ENCODE results near the gene NUP54.

NUP54 gene

GRCh38 chr4:76148142-76148865 is at the start of gene NUP54:
NUP54 (minus strand) TSS chr4:76148397; CDS start chr4:76148374, 23 bp downstream.
- no peak for TF ChIP-seq EZH2 (IDR thresholded peaks at IDR 0.05)
- peak; percentile 94 for TF ChIP-seq POLR2AphosphoS5 (IDR thresholded peaks at IDR 0.05; ENCODE audit: borderline replicate concordance, low read depth, low read length)
- peak; percentile 97 for TF ChIP-seq FOXP2 (optimal IDR thresholded peaks at IDR 0.05; ENCODE audit: control extremely low read depth, extremely low read length, insufficient read depth)
- peak within 1 kb of the TSS; percentile 96 for H3K9ac ChIP-seq (ENCODE audit: insufficient read length)
- H3K9me3 ChIP-seq (ENCODE audit: low read depth, low read length): no peaks in the 10 kb centered on the region
- peak within 1 kb of the TSS; percentile 96 for H3K4me3 ChIP-seq
- peaks cover 13% of the 10 kb centered on the region for H3K36me3 ChIP-seq (ENCODE audit: insufficient read depth, low read length)
- DNase-seq (ENCODE audit: low read depth, low spot score): peak; percentile 81
- peak within 1 kb of the TSS; percentile 92 for H3K27ac ChIP-seq

DNA sequence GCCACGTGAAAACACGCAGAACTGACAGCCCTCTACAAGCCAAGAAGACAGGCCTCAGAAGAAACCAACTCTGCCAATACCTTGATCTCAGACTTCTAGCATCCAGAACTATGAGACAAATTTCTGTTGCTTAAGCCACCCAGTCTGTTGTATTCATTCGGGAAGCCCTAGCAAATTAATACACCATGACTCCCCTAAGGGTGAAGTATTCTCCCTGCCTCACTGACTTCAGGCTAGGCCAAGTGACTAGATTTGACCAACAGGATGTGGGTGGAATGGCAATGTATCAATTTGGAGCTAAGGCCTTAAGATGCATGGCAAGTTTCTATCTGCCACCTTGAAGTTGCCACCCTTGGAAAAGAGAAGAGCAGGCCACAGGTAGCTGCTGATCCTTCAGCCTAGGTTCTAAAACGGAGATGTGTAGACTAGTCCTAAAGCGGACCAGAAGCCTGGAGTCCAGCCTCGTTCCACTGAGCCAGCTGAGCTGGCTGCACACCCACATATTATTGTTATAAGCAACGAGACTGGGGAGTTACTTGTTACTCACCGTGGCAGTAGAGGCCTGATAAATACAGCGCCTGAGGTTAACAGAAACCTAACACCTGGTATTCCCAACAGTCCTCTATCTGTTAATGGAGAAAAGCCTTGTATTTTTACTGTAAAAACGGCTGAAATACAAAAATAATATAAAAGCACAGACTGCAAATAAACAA is 49.0 kb upstream of the NUP54 start:
- H3K9ac ChIP-seq (ENCODE audit: insufficient read length): no peak overlapping the region

GRCh38 chr4:76196376-76196775 is 48.2 kb upstream of the NUP54 start:
- no peak for TF ChIP-seq EZH2 (IDR thresholded peaks at IDR 0.05)
- TF ChIP-seq POLR2AphosphoS5 (IDR thresholded peaks at IDR 0.05; ENCODE audit: borderline replicate concordance, low read depth, low read length): no peak
- TF ChIP-seq FOXP2 (optimal IDR thresholded peaks at IDR 0.05; ENCODE audit: control extremely low read depth, extremely low read length, insufficient read depth): no peak
- peaks cover 32% of the 10 kb centered on the region for H3K36me3 ChIP-seq (ENCODE audit: insufficient read depth, low read length)
- no peaks in the 10 kb centered on the region for H3K9me3 ChIP-seq (ENCODE audit: low read depth, low read length)
- no peak overlapping the region for H3K9ac ChIP-seq (ENCODE audit: insufficient read length)
- no peak overlapping the region for H3K4me3 ChIP-seq
- H3K27ac ChIP-seq: no peak overlapping the region
- no peak for DNase-seq (ENCODE audit: low read depth, low spot score)

More for the DNA sequence above, 49.0 kb upstream of the NUP54 start:
- TF ChIP-seq FOXP2 (optimal IDR thresholded peaks at IDR 0.05; ENCODE audit: control extremely low read depth, extremely low read length, insufficient read depth) (no peak), POLR2AphosphoS5 (IDR thresholded peaks at IDR 0.05; ENCODE audit: borderline replicate concordance, low read depth, low read length) (no peak), EZH2 (IDR thresholded peaks at IDR 0.05) (no peak)
- H3K4me3 ChIP-seq: no peak overlapping the region
- no peaks in the 10 kb centered on the region for H3K9me3 ChIP-seq (ENCODE audit: low read depth, low read length)
- H3K27ac ChIP-seq: peak overlapping the region; percentile 80
- peaks cover 27% of the 10 kb centered on the region for H3K36me3 ChIP-seq (ENCODE audit: insufficient read depth, low read length)
- DNase-seq (ENCODE audit: low read depth, low spot score): no peak

GRCh38 chr4:76195326-76195725 is 47.1 kb upstream of the NUP54 start:
- Histone ChIP-seq H3K27ac (no peak overlapping the region), H3K4me3 (no peak overlapping the region), H3K36me3 (ENCODE audit: insufficient read depth, low read length) (peaks cover 38% of the 10 kb centered on the region)

GRCh38 chr4:76194325-76194724 is 46.1 kb upstream of the NUP54 start:
- no peak overlapping the region for H3K9ac ChIP-seq (ENCODE audit: insufficient read length)
- H3K27ac ChIP-seq: no peak overlapping the region
- no peak for DNase-seq (ENCODE audit: low read depth, low spot score)
- no peaks in the 10 kb centered on the region for H3K9me3 ChIP-seq (ENCODE audit: low read depth, low read length)
- TF ChIP-seq POLR2AphosphoS5 (IDR thresholded peaks at IDR 0.05; ENCODE audit: borderline replicate concordance, low read depth, low read length) (no peak), EZH2 (IDR thresholded peaks at IDR 0.05) (no peak), FOXP2 (optimal IDR thresholded peaks at IDR 0.05; ENCODE audit: control extremely low read depth, extremely low read length, insufficient read depth) (no peak)
- H3K4me3 ChIP-seq: no peak overlapping the region
- H3K36me3 ChIP-seq (ENCODE audit: insufficient read depth, low read length): peaks cover 38% of the 10 kb centered on the region

More at GRCh38 chr4:76195326-76195725, 47.1 kb upstream of the NUP54 start:
- Histone ChIP-seq H3K9ac (ENCODE audit: insufficient read length) (no peak overlapping the region), H3K9me3 (ENCODE audit: low read depth, low read length) (no peaks in the 10 kb centered on the region)
- DNase-seq (ENCODE audit: low read depth, low spot score): no peak
- TF ChIP-seq EZH2 (IDR thresholded peaks at IDR 0.05) (no peak), POLR2AphosphoS5 (IDR thresholded peaks at IDR 0.05; ENCODE audit: borderline replicate concordance, low read depth, low read length) (no peak), FOXP2 (optimal IDR thresholded peaks at IDR 0.05; ENCODE audit: control extremely low read depth, extremely low read length, insufficient read depth) (no peak)

DNA sequence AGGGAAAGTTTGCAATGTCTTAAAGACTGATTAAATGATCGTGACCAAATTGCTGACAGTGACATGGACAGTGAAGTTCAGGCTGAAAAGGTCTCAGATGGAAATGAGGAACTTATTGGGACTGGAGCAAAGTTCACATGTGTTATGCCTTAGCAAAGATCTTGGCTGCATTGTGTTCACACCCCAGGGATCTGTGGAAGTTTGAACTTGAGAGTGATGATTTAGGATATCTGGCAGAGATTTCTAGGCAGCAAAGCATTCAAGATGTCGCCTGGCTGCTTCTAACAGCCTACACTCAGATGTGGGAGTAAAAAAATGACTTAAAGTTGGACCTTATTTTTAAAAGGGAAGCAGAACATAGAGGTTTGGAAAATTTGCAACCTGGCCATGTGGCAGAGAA is 44.0 kb upstream of the NUP54 start:
- DNase-seq (ENCODE audit: low read depth, low spot score): no peak

DNA sequence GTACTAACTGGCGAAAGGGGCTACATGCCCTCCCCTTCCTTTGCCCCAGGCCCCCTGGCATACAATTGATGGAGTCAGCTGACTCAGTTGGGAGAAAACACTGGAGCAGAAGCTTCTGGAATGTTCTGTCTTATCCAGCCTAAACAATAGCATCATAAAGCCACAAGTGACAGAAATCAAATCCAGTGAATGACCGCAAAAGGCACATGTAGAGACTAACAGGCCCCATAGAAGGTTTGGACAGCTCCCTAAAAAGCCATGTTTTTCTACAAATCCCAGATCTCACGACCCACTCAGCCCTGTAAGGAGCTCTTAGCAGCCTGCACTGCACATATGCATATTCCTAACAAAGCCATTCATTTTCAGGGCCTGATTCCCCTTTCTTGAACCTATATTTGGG is 40.4 kb upstream of the NUP54 start:
- H3K9ac ChIP-seq (ENCODE audit: insufficient read length): no peak overlapping the region
- H3K4me3 ChIP-seq: no peak overlapping the region
- no peak for TF ChIP-seq EZH2 (IDR thresholded peaks at IDR 0.05)
- TF ChIP-seq POLR2AphosphoS5 (IDR thresholded peaks at IDR 0.05; ENCODE audit: borderline replicate concordance, low read depth, low read length): no peak
- TF ChIP-seq FOXP2 (optimal IDR thresholded peaks at IDR 0.05; ENCODE audit: control extremely low read depth, extremely low read length, insufficient read depth): no peak
- H3K27ac ChIP-seq: no peak overlapping the region
- peaks cover 25% of the 10 kb centered on the region for H3K36me3 ChIP-seq (ENCODE audit: insufficient read depth, low read length)
- DNase-seq (ENCODE audit: low read depth, low spot score): no peak
- no peaks in the 10 kb centered on the region for H3K9me3 ChIP-seq (ENCODE audit: low read depth, low read length)

More for the DNA sequence above, 44.0 kb upstream of the NUP54 start:
- Histone ChIP-seq H3K27ac (no peak overlapping the region), H3K9me3 (ENCODE audit: low read depth, low read length) (no peaks in the 10 kb centered on the region), H3K9ac (ENCODE audit: insufficient read length) (no peak overlapping the region), H3K36me3 (ENCODE audit: insufficient read depth, low read length) (peaks cover 38% of the 10 kb centered on the region), H3K4me3 (no peak overlapping the region)
- TF ChIP-seq FOXP2 (optimal IDR thresholded peaks at IDR 0.05; ENCODE audit: control extremely low read depth, extremely low read length, insufficient read depth) (no peak), EZH2 (IDR thresholded peaks at IDR 0.05) (no peak), POLR2AphosphoS5 (IDR thresholded peaks at IDR 0.05; ENCODE audit: borderline replicate concordance, low read depth, low read length) (no peak)

GRCh38 chr4:76188149-76188548 is 40.0 kb upstream of the NUP54 start:
- Histone ChIP-seq H3K4me3 (no peak overlapping the region), H3K9me3 (ENCODE audit: low read depth, low read length) (no peaks in the 10 kb centered on the region), H3K36me3 (ENCODE audit: insufficient read depth, low read length) (peaks cover 21% of the 10 kb centered on the region), H3K27ac (no peak overlapping the region), H3K9ac (ENCODE audit: insufficient read length) (no peak overlapping the region)
- DNase-seq (ENCODE audit: low read depth, low spot score): no peak
- no peak for TF ChIP-seq EZH2 (IDR thresholded peaks at IDR 0.05)
- no peak for TF ChIP-seq POLR2AphosphoS5 (IDR thresholded peaks at IDR 0.05; ENCODE audit: borderline replicate concordance, low read depth, low read length)
- TF ChIP-seq FOXP2 (optimal IDR thresholded peaks at IDR 0.05; ENCODE audit: control extremely low read depth, extremely low read length, insufficient read depth): no peak

All from SK-N-MC (cell line).